ENCODE results near the gene USP4.

Gene USP4

DNA sequence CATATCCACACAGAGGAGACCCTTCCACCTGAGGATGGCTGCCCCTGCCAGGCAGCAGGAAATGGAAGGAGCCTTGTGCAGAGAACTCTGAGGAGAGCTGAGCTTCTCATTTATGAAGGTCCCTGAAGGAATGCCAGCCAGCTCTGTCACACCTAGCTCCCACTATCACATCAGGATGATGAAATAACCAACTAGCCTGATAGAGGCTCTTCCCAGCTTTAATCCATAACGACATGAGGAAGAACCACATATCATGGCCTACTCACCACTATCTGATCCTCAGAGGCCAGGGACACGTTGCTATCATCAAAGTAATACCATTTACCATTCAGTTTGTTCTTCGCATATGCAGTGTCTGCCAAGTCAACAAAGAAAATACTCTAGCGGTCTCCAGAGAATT lies 61.3 kb downstream of the USP4 start:
- Histone ChIP-seq H3K27me3 (no peaks in the 10 kb centered on the region), H3K4me3 (ENCODE audit: low read depth in 1 of 2, low read length in 1 of 2) (no peak overlapping the region), H3K9me3 (no peaks in the 10 kb centered on the region), H3K27ac (peak overlapping the region; percentile 85), H3K36me3 (peaks cover 78% of the 10 kb centered on the region), H3K4me1 (ENCODE audit: control insufficient read depth in 1 of 2, insufficient read depth in 1 of 2, low read depth in 1 of 2, low read length in 1 of 2) (peaks cover 16 to 20% of the 10 kb centered on the region in 2 experiments)
- TF ChIP-seq, protein P1, sequence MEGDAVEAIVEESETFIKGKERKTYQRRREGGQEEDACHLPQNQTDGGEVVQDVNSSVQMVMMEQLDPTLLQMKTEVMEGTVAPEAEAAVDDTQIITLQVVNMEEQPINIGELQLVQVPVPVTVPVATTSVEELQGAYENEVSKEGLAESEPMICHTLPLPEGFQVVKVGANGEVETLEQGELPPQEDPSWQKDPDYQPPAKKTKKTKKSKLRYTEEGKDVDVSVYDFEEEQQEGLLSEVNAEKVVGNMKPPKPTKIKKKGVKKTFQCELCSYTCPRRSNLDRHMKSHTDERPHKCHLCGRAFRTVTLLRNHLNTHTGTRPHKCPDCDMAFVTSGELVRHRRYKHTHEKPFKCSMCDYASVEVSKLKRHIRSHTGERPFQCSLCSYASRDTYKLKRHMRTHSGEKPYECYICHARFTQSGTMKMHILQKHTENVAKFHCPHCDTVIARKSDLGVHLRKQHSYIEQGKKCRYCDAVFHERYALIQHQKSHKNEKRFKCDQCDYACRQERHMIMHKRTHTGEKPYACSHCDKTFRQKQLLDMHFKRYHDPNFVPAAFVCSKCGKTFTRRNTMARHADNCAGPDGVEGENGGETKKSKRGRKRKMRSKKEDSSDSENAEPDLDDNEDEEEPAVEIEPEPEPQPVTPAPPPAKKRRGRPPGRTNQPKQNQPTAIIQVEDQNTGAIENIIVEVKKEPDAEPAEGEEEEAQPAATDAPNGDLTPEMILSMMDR (IDR thresholded peaks at IDR 0.05), result no peak

DNA sequence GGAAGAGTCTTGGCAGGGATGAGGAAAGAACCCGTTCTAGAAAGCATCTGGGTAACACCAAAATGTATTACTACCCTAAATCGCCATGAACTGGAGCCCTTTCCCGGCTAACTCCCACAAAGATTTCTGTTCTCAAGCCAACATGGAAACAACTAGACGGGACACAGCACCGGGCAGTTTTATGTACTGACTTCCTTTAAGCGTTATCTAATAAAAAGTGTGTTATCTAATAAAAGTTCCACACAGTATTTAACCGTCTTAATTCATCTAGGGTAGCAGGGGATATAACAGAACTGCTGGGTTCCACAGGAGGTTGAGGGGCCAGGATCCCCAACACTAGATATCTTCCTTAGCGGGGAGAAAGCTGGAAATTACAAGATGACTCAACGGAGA lies 62.5 kb downstream of the USP4 start:
- no peaks in the 10 kb centered on the region for H3K9me3 ChIP-seq
- TF ChIP-seq, protein P1 (IDR thresholded peaks at IDR 0.05), result no peak
- peak overlapping the region; percentile 41 to 58 for H3K4me3 ChIP-seq (ENCODE audit: low read depth in 1 of 2, low read length in 1 of 2)
- no peaks in the 10 kb centered on the region for H3K27me3 ChIP-seq
- peaks cover 78% of the 10 kb centered on the region for H3K36me3 ChIP-seq
- H3K27ac ChIP-seq, result peak overlapping the region; percentile 85
- H3K4me1 ChIP-seq (ENCODE audit: control insufficient read depth in 1 of 2, insufficient read depth in 1 of 2, low read depth in 1 of 2, low read length in 1 of 2), result peaks cover 16 to 20% of the 10 kb centered on the region in 2 experiments

DNA sequence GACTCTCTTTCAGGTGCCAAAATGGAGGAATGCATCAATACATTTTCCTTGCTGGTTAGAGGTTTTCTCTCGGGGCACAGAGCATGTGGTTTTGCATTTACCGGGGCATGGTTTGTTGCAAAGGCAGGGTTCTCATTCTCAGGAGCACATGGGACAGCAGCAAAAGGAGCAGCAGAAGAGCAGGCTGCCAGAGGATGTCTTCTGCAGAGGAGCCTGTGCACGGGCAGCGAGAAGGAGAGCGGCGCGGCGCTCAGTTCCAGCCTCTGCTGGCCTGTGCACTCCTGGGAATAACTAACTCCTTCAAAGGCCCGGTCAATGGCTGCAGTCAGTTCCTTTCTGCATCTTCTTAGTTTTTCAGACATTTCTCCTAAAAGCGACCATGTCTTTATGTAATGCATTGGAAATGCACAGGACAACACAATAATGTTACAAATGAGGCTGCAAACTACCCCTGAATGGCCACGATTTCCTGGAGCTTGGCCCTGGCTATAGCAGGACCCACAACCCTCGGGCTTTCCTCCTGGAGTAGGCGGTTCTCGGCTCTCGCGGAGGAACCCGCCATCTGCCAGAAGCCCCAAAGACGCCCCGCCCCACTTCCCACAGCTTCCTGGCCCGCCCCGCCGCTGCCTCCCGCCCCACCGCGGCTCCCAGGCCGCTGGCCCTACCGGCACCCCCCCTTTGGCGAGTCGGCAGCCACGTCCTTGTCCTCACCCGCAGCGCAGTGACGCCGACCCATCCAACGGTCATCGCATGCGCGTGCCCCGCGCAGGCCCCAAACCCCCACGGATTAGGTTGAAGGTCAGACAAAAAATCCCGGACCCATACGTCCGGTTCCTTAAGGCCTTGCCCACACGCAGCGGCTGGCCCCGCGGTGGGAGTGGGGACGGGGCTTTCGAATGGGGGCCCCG lies 63.1 kb downstream of the USP4 start, which contains the start of gene C3orf62:
TSS of gene C3orf62 (minus strand) at position 758 of the 908 bp plus-strand sequence. CDS start at position 398, 360 bp downstream.
- no peaks in the 10 kb centered on the region for H3K27me3 ChIP-seq
- H3K4me1 ChIP-seq (ENCODE audit: control insufficient read depth in 1 of 2, insufficient read depth in 1 of 2, low read depth in 1 of 2, low read length in 1 of 2), result peaks cover 16 to 20% of the 10 kb centered on the region in 2 experiments
- TF ChIP-seq, protein P1 (IDR thresholded peaks at IDR 0.05), result no peak
- H3K9me3 ChIP-seq, result no peaks in the 10 kb centered on the region
- peak within 1 kb of the TSS; percentile 85 for H3K27ac ChIP-seq
- peak within 1 kb of the TSS; percentile 41 to 58 for H3K4me3 ChIP-seq (ENCODE audit: low read depth in 1 of 2, low read length in 1 of 2)
- H3K36me3 ChIP-seq, result peaks cover 77% of the 10 kb centered on the region

DNA sequence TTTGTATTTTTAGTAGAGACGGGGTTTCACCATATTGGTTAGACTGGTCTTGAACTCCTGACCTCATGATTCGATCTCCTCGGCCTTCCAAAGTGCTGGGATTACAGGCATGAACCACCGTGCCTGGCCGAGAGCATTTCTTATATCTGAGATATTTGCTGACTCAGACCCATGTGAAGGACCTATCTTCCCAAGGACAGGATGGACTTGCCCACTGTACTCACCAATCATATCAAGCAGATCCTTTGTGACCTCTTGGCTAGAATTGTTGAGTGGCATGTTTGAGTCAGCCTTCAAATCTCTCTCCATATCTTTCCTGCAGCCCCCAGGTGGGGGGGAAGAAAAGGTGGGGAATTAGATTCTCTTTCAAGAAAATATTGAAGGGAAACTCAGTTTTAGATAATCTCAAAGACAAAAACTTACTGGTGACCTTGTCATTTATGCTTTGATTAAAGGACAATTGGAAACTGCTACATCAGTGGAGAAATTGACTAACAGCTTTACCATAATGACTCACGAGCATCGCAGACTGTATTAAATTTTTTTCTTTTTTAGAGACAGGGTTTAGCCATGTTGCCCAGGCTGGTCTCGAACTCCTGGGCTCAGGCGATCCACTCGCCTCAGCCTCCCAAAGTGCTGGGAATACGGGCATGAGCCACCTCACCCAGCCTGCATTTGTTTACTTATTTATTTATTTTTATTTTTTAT lies 65.9 kb downstream of the USP4 start:
- Histone ChIP-seq H3K4me1 (ENCODE audit: control insufficient read depth in 1 of 2, insufficient read depth in 1 of 2, low read depth in 1 of 2, low read length in 1 of 2) (peaks cover 11 to 20% of the 10 kb centered on the region in 2 experiments), H3K27ac (no peak overlapping the region), H3K4me3 (ENCODE audit: low read depth in 1 of 2, low read length in 1 of 2) (no peak overlapping the region), H3K36me3 (peaks cover 77% of the 10 kb centered on the region), H3K9me3 (no peaks in the 10 kb centered on the region), H3K27me3 (no peaks in the 10 kb centered on the region)
- TF ChIP-seq, protein P1 (IDR thresholded peaks at IDR 0.05), result no peak

DNA sequence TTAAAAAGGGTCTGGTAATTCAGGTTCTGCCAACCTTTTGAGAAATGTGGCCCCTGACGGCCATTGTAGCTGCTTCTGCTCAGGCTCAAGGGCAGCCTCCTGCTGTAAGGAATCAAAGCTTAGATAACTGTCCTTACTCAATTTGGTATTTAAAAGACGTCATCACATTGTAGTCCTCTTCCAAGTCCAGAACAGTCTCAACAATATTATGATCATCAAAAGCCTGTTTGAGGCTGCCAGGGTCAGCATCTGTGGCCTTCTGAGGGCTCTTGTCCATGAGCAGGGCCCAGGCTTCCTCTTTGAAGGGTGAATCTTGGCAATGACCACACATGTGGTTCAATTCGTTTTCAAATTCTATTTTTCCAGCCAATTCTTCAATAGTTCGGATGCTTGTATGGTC lies 68.8 kb downstream of the USP4 start:
- Histone ChIP-seq H3K4me1 (ENCODE audit: control insufficient read depth in 1 of 2, insufficient read depth in 1 of 2, low read depth in 1 of 2, low read length in 1 of 2) (peaks cover 4% of the 10 kb centered on the region in 2 experiments), H3K9me3 (no peaks in the 10 kb centered on the region), H3K36me3 (peaks cover 81% of the 10 kb centered on the region), H3K27me3 (no peaks in the 10 kb centered on the region), H3K4me3 (ENCODE audit: low read depth in 1 of 2, low read length in 1 of 2) (no peak overlapping the region), H3K27ac (no peak overlapping the region)
- TF ChIP-seq, protein P1 (IDR thresholded peaks at IDR 0.05), result no peak

All from neutrophil (primary cell).